Hepatocyte (in vitro differentiated cells): ENCODE measurements around the gene LRRTM3. TPM values are rescaled to one million over a fixed set of nuclear protein-coding genes. Genes with fewer than 3 reads are reported as not detected.

ENCODE experiments used
- DNase-seq: peaks from one replicate; pipeline ENCODE4 v3.0.0-alpha.2; 2016; ENCODE audit warnings: low spot score
- H2AFZ ChIP-seq: fragments of 200-600 bp; sonication (generic); 2 replicates; pipeline ENCODE4 v1.6.0; 2016; ENCODE audit warnings: antibody characterized with exemption, mild to moderate bottlenecking
- H3K27ac ChIP-seq: fragments of 200-600 bp; sonication (generic); 2 replicates; pipeline ENCODE4 v1.5.1; 2016; ENCODE audit warnings: mild to moderate bottlenecking
- H3K27me3 ChIP-seq: fragments of 200-600 bp; sonication (generic); 2 replicates; pipeline ENCODE4 v1.6.1; 2016
- H3K36me3 ChIP-seq: fragments of 200-600 bp; sonication (generic); replicated peaks from 2 replicates; pipeline ENCODE4 v1.5.1; 2016; ENCODE audit warnings: low read depth; ENCODE audit not compliant: insufficient read depth
- H3K4me1 ChIP-seq: fragments of 200-600 bp; sonication (generic); 2 replicates; pipeline ENCODE4 v1.5.1; 2016; ENCODE audit warnings: mild to moderate bottlenecking, moderate library complexity; ENCODE audit not compliant: insufficient read depth
- H3K4me2 ChIP-seq: fragments of 200-600 bp; sonication (generic); 2 replicates; pipeline ENCODE4 v1.6.0; 2016
- H3K4me3 ChIP-seq: fragments of 200-600 bp; sonication (generic); 2 replicates; pipeline ENCODE4 v1.5.1; 2016; ENCODE audit warnings: mild to moderate bottlenecking
- H3K79me2 ChIP-seq: fragments of 200-600 bp; sonication (generic); 2 replicates; pipeline ENCODE4 v1.6.0; 2017; ENCODE audit warnings: mild to moderate bottlenecking
- H3K9me2 ChIP-seq: fragments of 200-600 bp; sonication (generic); replicated peaks from 2 replicates; pipeline ENCODE4 v1.6.0; 2017; ENCODE audit warnings: mild to moderate bottlenecking; ENCODE audit not compliant: insufficient read depth
- H3K9me3 ChIP-seq: fragments of 200-600 bp; sonication (generic); 2 replicates; pipeline ENCODE4 v1.5.1; 2016; ENCODE audit warnings: low read depth, mild to moderate bottlenecking
- H4K20me1 ChIP-seq: fragments of 200-600 bp; sonication (generic); 2 replicates; pipeline ENCODE4 v1.6.0; 2016; ENCODE audit warnings: mild to moderate bottlenecking; ENCODE audit not compliant: insufficient read depth, poor library complexity, severe bottlenecking
- EZH2 ChIP-seq: fragments of 200-600 bp; sonication (generic); IDR thresholded peaks from 2 replicates; pipeline ENCODE4 v1.6.1; 2016; ENCODE audit warnings: antibody characterized with exemption, mild to moderate bottlenecking, borderline replicate concordance
- EZH2phosphoT487 ChIP-seq: fragments of 200-600 bp; sonication (generic); IDR thresholded peaks from one replicate; pipeline ENCODE4 v1.6.1; 2018; ENCODE audit warnings: antibody characterized with exemption, mild to moderate bottlenecking, low read depth, moderate library complexity; ENCODE audit not compliant: unreplicated experiment, severe bottlenecking
- WGBS: methylation state at CpG from one replicate; pipeline ENCODE4 v1.1.6; 2016; ENCODE audit warnings: low lambda C conversion rate; ENCODE audit errors: missing lambda C conversion rate; 5-methylcytosine and 5-hydroxymethylcytosine counted together
- polyA plus RNA-seq: library from polyadenylated mRNA; unstranded; fragments of >200 nt; fragmentation: Nextera tagmentation; extraction: Ambion mirVana; gene quantifications from 2 replicates; pipeline ENCODE4 v1.2.1, GENCODE V29; 2016
- total RNA-seq: library from RNA; depleted of rRNA; stranded (reverse); fragments of >200 nt; gene quantifications from 2 replicates; pipeline ENCODE4 v1.2.3, GENCODE V29; 2014
- TF ChIP-seq, protein P1 (sequence below): fragments of 200-600 bp; sonication (generic); IDR thresholded peaks from 2 replicates; pipeline ENCODE4 v1.5.1; 2016; ENCODE audit warnings: antibody characterized with exemption, mild to moderate bottlenecking; ENCODE audit not compliant: poor library complexity

LRRTM3 gene
- total and polyA plus RNA-seq, 2 experiments from 2014 or later, result 0.68 to 0.77 TPM

GRCh38 chr10:67050415-67050814 is 124.6 kb downstream of the LRRTM3 start:
- H3K27ac ChIP-seq, result no peak overlapping the region
- no peak overlapping the region for H3K4me3 ChIP-seq
- no peak for DNase-seq
- H3K36me3 ChIP-seq, result no peaks in the 10 kb centered on the region
- no peak overlapping the region for H3K4me2 ChIP-seq
- no peaks in the 10 kb centered on the region for H3K9me2 ChIP-seq
- H3K4me1 ChIP-seq, result peaks cover 4% of the 10 kb centered on the region
- no peaks in the 10 kb centered on the region for H3K27me3 ChIP-seq
- 69% methylated on average over 5 of the region's 5 CpGs for WGBS
- no peaks in the 10 kb centered on the region for H4K20me1 ChIP-seq
- no peaks in the 10 kb centered on the region for H3K9me3 ChIP-seq
- no peak overlapping the region for H2AFZ ChIP-seq
- no peaks in the 10 kb centered on the region for H3K79me2 ChIP-seq
- TF ChIP-seq EZH2phosphoT487 (no peak), EZH2 (no peak)
- TF ChIP-seq, protein P1, sequence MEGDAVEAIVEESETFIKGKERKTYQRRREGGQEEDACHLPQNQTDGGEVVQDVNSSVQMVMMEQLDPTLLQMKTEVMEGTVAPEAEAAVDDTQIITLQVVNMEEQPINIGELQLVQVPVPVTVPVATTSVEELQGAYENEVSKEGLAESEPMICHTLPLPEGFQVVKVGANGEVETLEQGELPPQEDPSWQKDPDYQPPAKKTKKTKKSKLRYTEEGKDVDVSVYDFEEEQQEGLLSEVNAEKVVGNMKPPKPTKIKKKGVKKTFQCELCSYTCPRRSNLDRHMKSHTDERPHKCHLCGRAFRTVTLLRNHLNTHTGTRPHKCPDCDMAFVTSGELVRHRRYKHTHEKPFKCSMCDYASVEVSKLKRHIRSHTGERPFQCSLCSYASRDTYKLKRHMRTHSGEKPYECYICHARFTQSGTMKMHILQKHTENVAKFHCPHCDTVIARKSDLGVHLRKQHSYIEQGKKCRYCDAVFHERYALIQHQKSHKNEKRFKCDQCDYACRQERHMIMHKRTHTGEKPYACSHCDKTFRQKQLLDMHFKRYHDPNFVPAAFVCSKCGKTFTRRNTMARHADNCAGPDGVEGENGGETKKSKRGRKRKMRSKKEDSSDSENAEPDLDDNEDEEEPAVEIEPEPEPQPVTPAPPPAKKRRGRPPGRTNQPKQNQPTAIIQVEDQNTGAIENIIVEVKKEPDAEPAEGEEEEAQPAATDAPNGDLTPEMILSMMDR, result no peak

DNA sequence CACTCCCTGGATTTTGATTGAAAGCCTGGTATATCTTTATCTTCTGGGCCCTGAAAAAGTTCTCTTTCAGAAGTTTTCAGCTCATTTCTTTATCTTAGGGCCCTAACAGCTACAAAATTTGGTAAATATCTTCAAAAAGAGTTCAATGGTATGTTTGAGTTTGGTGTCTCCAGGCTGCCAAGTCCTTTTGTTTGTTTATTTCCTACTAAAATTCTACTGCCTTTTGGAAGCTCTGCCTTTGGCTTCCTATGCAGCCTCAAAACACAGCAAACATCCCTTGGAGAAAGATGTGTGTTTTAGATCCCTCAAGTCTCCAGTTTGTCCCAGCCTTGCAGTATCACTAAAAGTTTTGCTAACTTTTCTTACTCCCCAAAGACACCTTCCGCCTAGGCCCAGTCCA is 146.8 kb downstream of the LRRTM3 start:
- peaks cover 8% of the 10 kb centered on the region for H3K4me1 ChIP-seq
- H3K4me2 ChIP-seq, result no peak overlapping the region
- no peaks in the 10 kb centered on the region for H3K79me2 ChIP-seq
- TF ChIP-seq, protein P1, result no peak
- H3K27me3 ChIP-seq, result no peaks in the 10 kb centered on the region
- no peak overlapping the region for H3K27ac ChIP-seq
- H3K36me3 ChIP-seq, result no peaks in the 10 kb centered on the region
- no peak overlapping the region for H2AFZ ChIP-seq
- no peak for DNase-seq
- H3K4me3 ChIP-seq, result no peak overlapping the region
- no peaks in the 10 kb centered on the region for H3K9me2 ChIP-seq
- no peaks in the 10 kb centered on the region for H3K9me3 ChIP-seq
- no peaks in the 10 kb centered on the region for H4K20me1 ChIP-seq
- WGBS, result 94% methylated on average over 1 of the region's 1 CpG

DNA sequence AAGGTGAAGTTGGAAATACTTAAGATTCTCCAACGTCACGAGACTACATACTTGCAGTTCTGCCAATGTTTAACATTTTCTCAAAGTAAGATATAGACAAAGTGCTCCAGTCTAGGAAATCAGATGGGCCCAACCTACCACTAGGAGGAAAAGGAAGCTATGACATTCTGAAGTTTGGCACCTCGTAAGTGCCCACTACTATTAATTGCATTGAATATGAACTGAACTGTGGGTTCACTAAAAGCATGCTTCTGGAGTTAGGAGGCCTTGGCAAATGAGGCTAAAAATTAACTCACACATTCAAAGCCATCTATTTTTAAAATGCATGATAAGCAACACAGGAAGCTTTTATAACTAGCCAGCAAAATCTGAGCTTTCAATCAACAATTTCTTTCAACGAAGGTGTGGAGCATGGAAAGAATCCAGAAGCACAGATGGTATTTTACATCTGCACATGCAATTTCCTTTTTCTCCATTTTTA is 149.7 kb downstream of the LRRTM3 start:
- peak; percentile 6 for DNase-seq
- WGBS, result 51% methylated on average over 4 of the region's 4 CpGs

More for the DNA sequence above, 149.7 kb downstream of the LRRTM3 start:
- Histone ChIP-seq H3K4me3 (no peak overlapping the region), H3K9me2 (no peaks in the 10 kb centered on the region), H3K36me3 (no peaks in the 10 kb centered on the region), H3K79me2 (no peaks in the 10 kb centered on the region), H2AFZ (no peak overlapping the region), H3K27ac (peak overlapping the region; percentile 65), H3K4me1 (peaks cover 8% of the 10 kb centered on the region), H3K9me3 (no peaks in the 10 kb centered on the region), H4K20me1 (no peaks in the 10 kb centered on the region), H3K4me2 (peak overlapping the region; percentile 30), H3K27me3 (no peaks in the 10 kb centered on the region)
- TF ChIP-seq EZH2phosphoT487 (no peak), EZH2 (no peak)
- TF ChIP-seq, protein P1, result no peak
